SJCRH30 (cell line): Measurements from ENCODE around the gene ZFYVE27. TPM values are rescaled to one million over a fixed set of nuclear protein-coding genes. Genes with fewer than 3 reads are reported as not detected.

Experiments
- DNase-seq, 2 experiments: peaks; one replicate each; pipeline ENCODE4 v3.0.0-alpha.2; 2015 to 2020
- H3K27ac ChIP-seq: fragments of 250-450 bp; sonication (Bioruptor Pico); 2 replicates; pipeline ENCODE4 v1.5.1; 2020; ENCODE audit warnings: mild to moderate bottlenecking, moderate library complexity
- H3K27me3 ChIP-seq: fragments of 250-450 bp; sonication (Bioruptor Pico); 2 replicates; pipeline ENCODE4 v1.5.1; 2020; ENCODE audit warnings: mild to moderate bottlenecking, moderate library complexity
- H3K36me3 ChIP-seq: fragments of 250-450 bp; sonication (Bioruptor Pico); 2 replicates; pipeline ENCODE4 v1.5.1; 2020; ENCODE audit warnings: mild to moderate bottlenecking, moderate library complexity
- H3K4me1 ChIP-seq: fragments of 250-450 bp; sonication (Bioruptor Pico); 2 replicates; pipeline ENCODE4 v1.5.1; 2020; ENCODE audit warnings: mild to moderate bottlenecking, moderate library complexity
- H3K4me3 ChIP-seq: fragments of 250-450 bp; sonication (Bioruptor Pico); 2 replicates; pipeline ENCODE4 v1.5.1; 2020; ENCODE audit warnings: mild to moderate bottlenecking, moderate library complexity
- H3K9me3 ChIP-seq: fragments of 250-450 bp; sonication (Bioruptor Pico); replicated peaks from 2 replicates; pipeline ENCODE4 v1.5.1; 2020; ENCODE audit warnings: mild to moderate bottlenecking, moderate library complexity
- total RNA-seq: library from RNA; depleted of rRNA; stranded (reverse); fragments of >200 nt; shearing (Covaris generic); gene quantifications from 2 replicates; pipeline ENCODE4 v1.2.3, GENCODE V29; 2014

Gene ZFYVE27
- total RNA-seq, 1 experiment from 2014 or later = 27.1 TPM

- Histone ChIP-seq H3K27ac (peak overlapping the region; percentile 86), H3K36me3 (no peaks in the 10 kb centered on the region), H3K27me3 (no peaks in the 10 kb centered on the region), H3K4me3 (peak overlapping the region; percentile 7), H3K4me1 (peaks cover 44% of the 10 kb centered on the region), H3K9me3 (no peaks in the 10 kb centered on the region)
- peak; percentile 94 to 97 for DNase-seq
Observed at GRCh38 chr10:97780841-97781617, 44.1 kb downstream of the ZFYVE27 start.

GRCh38 chr10:97781618-97782331, 44.8 kb downstream of the ZFYVE27 start:
- Histone ChIP-seq H3K4me1 (peaks cover 44% of the 10 kb centered on the region), H3K27ac (peak overlapping the region; percentile 86), H3K4me3 (peak overlapping the region; percentile 7), H3K9me3 (no peaks in the 10 kb centered on the region), H3K36me3 (no peaks in the 10 kb centered on the region), H3K27me3 (no peaks in the 10 kb centered on the region)
- no peak for DNase-seq

- no peaks in the 10 kb centered on the region for H3K36me3 ChIP-seq
- no peak for DNase-seq
- no peak overlapping the region for H3K4me3 ChIP-seq
- peak overlapping the region; percentile 86 for H3K27ac ChIP-seq
- H3K9me3 ChIP-seq = no peaks in the 10 kb centered on the region
- H3K4me1 ChIP-seq = peaks cover 44% of the 10 kb centered on the region
- no peaks in the 10 kb centered on the region for H3K27me3 ChIP-seq
Observed at GRCh38 chr10:97782455-97783228, 45.7 kb downstream of the ZFYVE27 start.

- no peak overlapping the region for H3K4me3 ChIP-seq
- no peaks in the 10 kb centered on the region for H3K27me3 ChIP-seq
- peaks cover 36% of the 10 kb centered on the region for H3K4me1 ChIP-seq
- DNase-seq = no peak
- H3K27ac ChIP-seq = no peak overlapping the region
- no peaks in the 10 kb centered on the region for H3K36me3 ChIP-seq
- no peaks in the 10 kb centered on the region for H3K9me3 ChIP-seq
Observed at GRCh38 chr10:97784200-97784810, 47.4 kb downstream of the ZFYVE27 start.

GRCh38 chr10:97785231-97785630, 48.3 kb downstream of the ZFYVE27 start:
- no peaks in the 10 kb centered on the region for H3K27me3 ChIP-seq
- H3K4me3 ChIP-seq = no peak overlapping the region
- H3K9me3 ChIP-seq = no peaks in the 10 kb centered on the region
- no peak overlapping the region for H3K27ac ChIP-seq
- H3K4me1 ChIP-seq = peaks cover 27% of the 10 kb centered on the region
- H3K36me3 ChIP-seq = no peaks in the 10 kb centered on the region
- DNase-seq = no peak

GRCh38 chr10:97785731-97786130, 48.8 kb downstream of the ZFYVE27 start:
- H3K4me1 ChIP-seq = peaks cover 25% of the 10 kb centered on the region
- no peak overlapping the region for H3K4me3 ChIP-seq
- no peaks in the 10 kb centered on the region for H3K27me3 ChIP-seq
- H3K36me3 ChIP-seq = no peaks in the 10 kb centered on the region
- H3K27ac ChIP-seq = no peak overlapping the region
- DNase-seq = no peak
- no peaks in the 10 kb centered on the region for H3K9me3 ChIP-seq

GRCh38 chr10:97788552-97789442, 51.9 kb downstream of the ZFYVE27 start:
- Histone ChIP-seq H3K4me3 (peak overlapping the region; percentile 31), H3K27ac (peak overlapping the region; percentile 48), H3K27me3 (no peaks in the 10 kb centered on the region), H3K36me3 (no peaks in the 10 kb centered on the region), H3K9me3 (no peaks in the 10 kb centered on the region), H3K4me1 (peaks cover 10% of the 10 kb centered on the region)
- DNase-seq = peak; percentile 69 to 80

GRCh38 chr10:97789770-97790397, 53.0 kb downstream of the ZFYVE27 start:
- Histone ChIP-seq H3K4me3 (no peak overlapping the region), H3K4me1 (peaks cover 10% of the 10 kb centered on the region), H3K27me3 (no peaks in the 10 kb centered on the region), H3K27ac (no peak overlapping the region), H3K9me3 (no peaks in the 10 kb centered on the region), H3K36me3 (no peaks in the 10 kb centered on the region)
- no peak for DNase-seq

- DNase-seq = peak; percentile 65 to 80
- Histone ChIP-seq H3K36me3 (no peaks in the 10 kb centered on the region), H3K27ac (no peak overlapping the region), H3K9me3 (no peaks in the 10 kb centered on the region), H3K4me1 (peaks cover 10% of the 10 kb centered on the region), H3K4me3 (no peak overlapping the region), H3K27me3 (no peaks in the 10 kb centered on the region)
Observed at GRCh38 chr10:97791824-97792721, 55.1 kb downstream of the ZFYVE27 start.

- Histone ChIP-seq H3K36me3 (no peaks in the 10 kb centered on the region), H3K27ac (no peak overlapping the region), H3K4me3 (no peak overlapping the region), H3K9me3 (peaks cover 13% of the 10 kb centered on the region), H3K27me3 (no peaks in the 10 kb centered on the region), H3K4me1 (peaks cover 3% of the 10 kb centered on the region)
- DNase-seq = no peak
Observed at GRCh38 chr10:97795886-97796285, 59.0 kb downstream of the ZFYVE27 start.

GRCh38 chr10:97796651-97797050, 59.7 kb downstream of the ZFYVE27 start:
- no peak for DNase-seq

GRCh38 chr10:97798958-97799610, 62.2 kb downstream of the ZFYVE27 start:
- peaks cover 13% of the 10 kb centered on the region for H3K9me3 ChIP-seq
- no peak for DNase-seq
- H3K4me3 ChIP-seq = no peak overlapping the region
- peaks cover 2% of the 10 kb centered on the region; the same call in 1 of the 2 replicates for H3K4me1 ChIP-seq
- H3K27me3 ChIP-seq = no peaks in the 10 kb centered on the region
- no peak overlapping the region for H3K27ac ChIP-seq
- no peaks in the 10 kb centered on the region for H3K36me3 ChIP-seq

More at GRCh38 chr10:97796651-97797050, 59.7 kb downstream of the ZFYVE27 start:
- H3K27me3 ChIP-seq = no peaks in the 10 kb centered on the region
- H3K9me3 ChIP-seq = peaks cover 13% of the 10 kb centered on the region
- H3K27ac ChIP-seq = no peak overlapping the region
- no peak overlapping the region for H3K4me3 ChIP-seq
- no peaks in the 10 kb centered on the region; the same call in 1 of the 2 replicates for H3K4me1 ChIP-seq
- no peaks in the 10 kb centered on the region for H3K36me3 ChIP-seq
